Stomach smooth muscle (tissue), 2 donors: Measurements from ENCODE around the gene DRICH1.
"Not testable (repeated sequence)": the region's sequence is repeated elsewhere in the genome, so short reads cannot be mapped to it uniquely, and the experiment has no call there.

ENCODE experiments used
- H3K27ac ChIP-seq: one replicate; pipeline ENCODE4 v1.7.0; 2013; ENCODE audit warnings: mild to moderate bottlenecking, low read length, inconsistent platforms
- H3K27me3 ChIP-seq, 2 donors: one replicate each; pipeline ENCODE4 v1.7.0; 2013; ENCODE audit warnings: low read length in 2 of 2; ENCODE audit not compliant: insufficient read depth in 2 of 2, control insufficient read depth in 1 of 2
- H3K36me3 ChIP-seq, 2 donors: one replicate each; pipeline ENCODE4 v1.7.0; 2013; ENCODE audit warnings: low read length in 2 of 2; ENCODE audit not compliant: control insufficient read depth in 2 of 2, insufficient read depth in 2 of 2
- H3K4me1 ChIP-seq: one replicate; pipeline ENCODE4 v1.7.0; 2013; ENCODE audit warnings: low read length; ENCODE audit not compliant: control insufficient read depth, insufficient read depth
- H3K4me3 ChIP-seq, 2 donors: one replicate each; pipeline ENCODE4 v1.7.0; 2013; ENCODE audit warnings: low read length in 2 of 2
- H3K9ac ChIP-seq, 2 donors: one replicate each; pipeline ENCODE4 v1.7.0; 2013; ENCODE audit warnings: low read length in 2 of 2, mild to moderate bottlenecking in 1 of 2
- H3K9me3 ChIP-seq, 2 donors: one replicate each; pipeline ENCODE4 v1.7.0; 2013; ENCODE audit warnings: low read length in 2 of 2; ENCODE audit not compliant: control insufficient read depth in 2 of 2
- donor health status: healthy.
- donor health status: Pancreatic carcinoma.

DRICH1 gene

DNA sequence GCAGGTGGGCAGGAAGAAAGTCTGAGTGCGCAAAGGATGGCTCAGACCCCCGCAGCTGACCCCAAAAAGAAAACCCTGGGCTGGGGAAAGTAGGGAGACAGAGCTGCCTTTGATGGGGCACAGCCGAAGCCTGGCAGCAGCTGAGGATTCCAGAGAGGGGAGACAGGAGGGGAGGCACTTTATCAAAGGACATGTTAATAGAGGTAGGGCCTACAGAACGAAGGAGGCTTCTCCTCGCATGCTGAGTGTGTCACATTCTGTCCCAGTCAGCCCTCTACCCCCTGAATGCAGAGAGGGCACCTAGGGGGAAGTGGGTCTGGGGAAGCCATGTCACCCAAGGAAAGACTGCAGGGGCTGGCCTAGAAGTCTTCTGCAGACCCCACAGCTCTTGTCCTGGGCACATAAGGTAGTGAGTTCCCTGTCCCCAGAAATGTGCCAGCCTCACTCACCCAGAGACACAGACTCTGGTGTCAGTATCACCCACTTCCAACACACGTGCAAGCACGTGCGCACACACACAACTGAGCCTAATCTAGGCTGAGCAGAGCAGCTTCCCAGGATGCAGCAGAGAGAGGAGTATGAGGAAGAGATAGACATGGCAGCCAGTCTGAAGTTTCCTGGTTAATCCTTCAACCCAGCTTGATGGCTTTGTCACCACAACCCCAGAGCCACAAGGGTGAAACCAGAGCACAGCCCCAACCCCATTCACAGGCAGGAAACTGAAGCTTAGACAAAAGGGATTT, 40.4 kb upstream of the DRICH1 start:
- H3K4me1 ChIP-seq, H3K9me3 ChIP-seq, H3K27ac ChIP-seq, H3K4me3 ChIP-seq, H3K36me3 ChIP-seq, H3K27me3 ChIP-seq, H3K9ac ChIP-seq: not testable (repeated sequence)

DNA sequence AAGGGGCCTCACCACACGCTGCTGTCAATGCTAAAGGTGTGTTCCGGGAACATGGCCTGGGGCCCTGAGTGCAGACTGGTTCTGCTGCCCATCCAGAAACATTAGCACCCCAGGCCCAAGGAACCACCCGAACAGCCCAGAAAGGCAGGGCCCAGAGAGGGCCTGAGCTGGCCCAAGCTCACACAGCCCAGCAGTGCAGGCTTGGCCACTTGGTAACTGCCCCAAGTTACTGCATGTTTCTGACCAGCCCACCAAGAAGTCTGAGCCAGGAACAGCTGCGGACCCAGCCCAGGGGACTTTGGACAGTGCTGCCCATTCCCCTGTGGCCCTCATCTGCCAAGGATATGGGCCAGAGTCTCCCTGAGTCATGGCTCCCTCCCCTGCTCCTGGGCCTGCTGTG, 39.3 kb upstream of the DRICH1 start:
- H3K4me1 ChIP-seq, H3K27ac ChIP-seq, H3K9ac ChIP-seq, H3K27me3 ChIP-seq, H3K4me3 ChIP-seq, H3K36me3 ChIP-seq, H3K9me3 ChIP-seq: not testable (repeated sequence)

DNA sequence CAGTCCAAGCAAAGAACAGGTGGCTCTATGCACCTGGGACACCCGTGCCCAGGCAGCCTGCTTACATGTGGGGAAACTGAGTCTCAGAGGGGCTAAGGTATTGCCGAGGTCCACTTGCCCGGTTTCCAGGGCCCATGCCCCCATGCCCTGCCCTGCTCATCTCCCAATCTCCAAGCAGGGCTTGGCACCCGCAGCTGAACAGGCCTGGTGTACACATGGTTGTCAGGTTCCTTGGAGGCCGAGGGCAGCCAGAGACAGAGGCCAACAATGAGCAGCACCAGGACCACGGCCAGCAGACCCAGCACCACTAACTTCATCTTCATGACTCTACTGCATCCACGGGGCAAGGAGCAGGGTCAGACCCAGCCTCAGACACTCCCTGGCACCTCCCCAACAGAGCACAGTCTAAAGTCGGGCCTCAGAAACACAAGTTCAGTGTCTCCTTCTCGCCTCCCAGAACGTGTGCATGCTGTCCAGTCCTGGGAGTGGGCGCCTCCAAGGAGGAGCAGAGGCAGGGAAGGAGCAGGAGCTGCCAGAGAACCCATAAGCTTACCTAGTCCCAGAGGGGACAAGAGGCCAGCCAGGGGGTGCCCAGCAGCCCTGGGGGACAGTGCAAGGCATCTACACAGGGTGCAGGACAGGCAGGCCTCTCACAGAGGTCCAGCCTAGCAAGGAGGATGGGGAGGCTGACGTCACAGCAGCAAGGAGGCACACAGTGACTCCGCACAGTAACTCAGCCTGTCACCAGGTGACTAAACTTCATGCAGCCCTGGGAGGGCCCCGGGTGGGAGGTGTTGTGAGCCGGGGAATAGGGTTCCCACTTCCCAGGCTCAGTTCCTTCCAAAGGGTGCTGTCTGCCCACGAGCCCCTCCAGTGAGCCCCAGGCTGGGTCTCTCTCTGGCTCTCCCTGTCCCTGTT, 38.5 kb upstream of the DRICH1 start:
- Histone ChIP-seq H3K9me3 (no peaks in the 10 kb centered on the region), H3K36me3 (no peaks in the 10 kb centered on the region), H3K9ac (no peak overlapping the region), H3K27ac (no peak overlapping the region), H3K27me3 (no peaks in the 10 kb centered on the region), H3K4me3 (no peak overlapping the region), H3K4me1 (no peaks in the 10 kb centered on the region)

DNA sequence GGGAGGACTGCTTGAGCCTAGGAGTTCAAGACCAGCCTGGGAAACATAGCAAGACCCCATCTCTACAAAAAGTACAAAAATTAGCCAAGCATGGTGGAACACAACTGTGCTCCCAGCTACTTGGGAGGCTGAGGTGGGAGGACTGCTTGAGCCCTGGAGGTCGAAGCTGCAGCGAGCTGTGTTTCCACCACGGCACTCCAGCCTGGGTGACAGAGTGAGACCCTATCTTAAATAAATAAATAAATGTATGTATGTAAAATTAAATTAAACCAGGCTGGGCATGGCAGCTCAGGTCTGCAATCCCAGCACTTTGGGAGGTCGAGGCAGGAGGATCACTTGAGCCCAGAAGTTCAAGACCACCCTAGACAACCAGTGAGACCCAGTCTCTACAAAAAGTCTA, 28.3 kb upstream of the DRICH1 start:
- not testable (repeated sequence) for H3K27me3 ChIP-seq, H3K9me3 ChIP-seq, H3K4me3 ChIP-seq, H3K4me1 ChIP-seq, H3K9ac ChIP-seq, H3K27ac ChIP-seq
- peaks cover 9 to 11% of the 10 kb centered on the region in 2 donors for H3K36me3 ChIP-seq

DNA sequence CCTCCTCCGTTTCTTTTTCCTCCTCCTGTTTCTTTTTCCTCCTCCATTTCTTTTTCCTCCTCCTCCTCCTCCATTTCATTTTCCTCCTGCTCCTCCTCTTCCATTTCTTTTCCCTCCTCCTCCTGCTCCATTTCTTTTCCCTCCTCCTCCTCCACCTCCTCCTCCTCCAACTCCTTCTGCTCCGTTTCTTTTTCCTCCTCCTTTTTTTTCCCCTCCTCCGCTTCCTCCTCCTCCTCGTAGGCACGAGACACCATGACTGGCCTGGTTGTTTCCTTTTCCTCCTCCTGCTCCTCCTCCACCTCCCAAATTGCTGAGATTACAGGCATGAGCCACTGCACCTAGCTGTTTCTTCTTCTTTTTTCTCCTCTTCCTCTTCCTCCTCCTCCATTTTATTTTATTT, 25.6 kb upstream of the DRICH1 start:
- no peak overlapping the region for H3K27ac ChIP-seq
- no peak overlapping the region for H3K9ac ChIP-seq
- H3K4me3 ChIP-seq, result no peak overlapping the region
- H3K36me3 ChIP-seq, result peaks cover 9 to 14% of the 10 kb centered on the region in 2 donors
- H3K9me3 ChIP-seq, result no peaks in the 10 kb centered on the region
- H3K27me3 ChIP-seq, result no peaks in the 10 kb centered on the region
- H3K4me1 ChIP-seq, result no peaks in the 10 kb centered on the region

DNA sequence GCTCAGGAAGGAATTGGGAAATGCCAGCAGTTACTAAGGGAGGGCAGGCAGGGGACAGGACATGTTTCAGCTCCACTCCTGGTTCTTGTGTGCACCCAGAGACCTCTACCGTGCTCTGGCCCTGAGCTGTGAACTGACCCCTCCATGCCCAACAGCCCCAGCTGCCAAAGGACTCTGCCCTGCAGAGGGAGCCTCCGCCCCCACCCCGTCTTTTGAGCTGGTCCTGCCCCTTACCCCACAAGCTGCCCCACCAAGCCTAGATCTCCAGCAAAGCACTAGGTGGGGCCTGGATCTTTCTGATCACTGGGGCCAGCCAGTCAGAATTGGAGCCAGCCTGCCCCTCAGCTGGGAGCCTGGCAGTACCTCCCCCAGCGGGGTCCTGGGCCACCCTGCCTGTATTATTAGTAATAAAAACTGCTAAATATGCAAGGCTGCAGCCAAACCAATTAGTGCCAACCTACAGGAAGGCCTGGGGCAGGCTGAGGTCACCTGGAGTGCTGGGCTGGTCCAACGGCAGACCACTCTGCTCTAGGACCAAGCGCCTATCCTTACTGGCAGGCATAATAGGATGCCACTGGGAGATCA, 23.9 kb upstream of the DRICH1 start:
- Histone ChIP-seq H3K4me1 (no peaks in the 10 kb centered on the region), H3K4me3 (no peak overlapping the region), H3K9ac (no peak overlapping the region), H3K36me3 (peaks cover 9 to 14% of the 10 kb centered on the region in 2 donors), H3K27me3 (no peaks in the 10 kb centered on the region), H3K27ac (no peak overlapping the region), H3K9me3 (no peaks in the 10 kb centered on the region)

DNA sequence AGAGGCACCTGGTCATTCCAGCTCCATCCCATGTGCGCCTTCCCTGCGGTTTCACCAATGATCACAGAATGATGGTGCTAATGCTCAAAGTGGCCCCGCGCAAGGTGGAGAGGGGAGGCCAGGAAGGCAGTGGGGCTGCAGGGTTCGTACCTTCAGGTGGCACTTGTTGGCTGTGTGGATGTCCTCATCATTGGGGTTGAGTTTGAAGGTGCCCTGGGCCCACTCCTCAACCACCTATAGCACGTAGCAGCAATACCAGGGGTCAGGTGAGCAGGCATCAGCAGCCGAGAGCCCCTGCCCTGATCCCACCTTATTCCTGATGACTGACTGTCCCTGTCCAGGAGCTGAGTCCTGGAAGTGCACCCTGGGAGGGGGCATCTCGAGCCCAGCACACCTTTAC, 20.6 kb upstream of the DRICH1 start:
- Histone ChIP-seq H3K27me3 (no peaks in the 10 kb centered on the region), H3K9me3 (no peaks in the 10 kb centered on the region), H3K4me3 (no peak overlapping the region), H3K9ac (no peak overlapping the region), H3K4me1 (no peaks in the 10 kb centered on the region), H3K36me3 (peaks cover 0 to 3% of the 10 kb centered on the region in 2 donors), H3K27ac (no peak overlapping the region)

DNA sequence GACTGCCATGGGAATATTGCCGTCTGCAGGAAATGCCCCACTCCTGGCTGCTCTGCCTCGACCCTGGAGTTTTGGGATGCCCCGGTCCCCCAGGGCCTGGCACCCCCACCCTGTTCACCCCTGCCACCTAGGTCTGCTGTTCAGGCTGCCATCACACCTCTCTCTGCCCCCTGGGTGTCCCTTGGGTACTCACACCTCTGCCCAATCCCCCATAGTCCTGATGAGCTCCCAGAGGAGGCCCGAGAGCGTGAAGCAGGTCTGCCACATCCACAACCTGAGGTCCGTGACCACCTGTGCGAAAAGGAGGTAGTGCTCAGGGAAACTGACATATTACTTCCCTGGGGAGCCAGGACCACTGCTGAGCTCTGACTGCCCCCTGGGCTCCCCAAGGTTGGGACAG, 20.2 kb upstream of the DRICH1 start:
- H3K4me3 ChIP-seq, result no peak overlapping the region
- H3K4me1 ChIP-seq, result no peaks in the 10 kb centered on the region
- H3K27ac ChIP-seq, result no peak overlapping the region
- no peaks in the 10 kb centered on the region for H3K27me3 ChIP-seq
- H3K9me3 ChIP-seq, result no peaks in the 10 kb centered on the region
- H3K36me3 ChIP-seq, result peaks cover 0 to 3% of the 10 kb centered on the region in 2 donors
- no peak overlapping the region for H3K9ac ChIP-seq

DNA sequence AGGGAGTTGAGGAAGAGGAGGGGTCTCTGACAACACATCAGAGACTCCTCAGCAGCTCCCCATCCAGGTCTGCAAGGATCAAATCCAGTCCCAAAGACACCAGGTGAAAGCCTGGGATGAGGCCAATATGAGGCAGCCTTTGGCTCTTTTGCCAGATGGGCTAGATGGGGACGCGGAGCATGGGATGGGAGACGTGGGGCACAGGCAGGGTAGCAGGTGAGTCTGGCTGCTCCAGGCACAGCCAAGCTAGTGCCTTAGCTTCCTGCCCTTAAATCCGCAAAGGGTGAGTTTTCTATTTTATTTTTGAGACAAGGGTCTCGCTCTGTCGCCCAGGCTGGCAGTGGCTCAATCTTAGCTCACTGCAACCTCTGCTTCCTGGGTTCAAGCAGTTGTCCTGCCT, 19.6 kb upstream of the DRICH1 start:
- Histone ChIP-seq H3K9ac (no peak overlapping the region), H3K27ac (no peak overlapping the region), H3K9me3 (no peaks in the 10 kb centered on the region), H3K36me3 (peaks cover 0 to 3% of the 10 kb centered on the region in 2 donors), H3K4me1 (no peaks in the 10 kb centered on the region), H3K27me3 (no peaks in the 10 kb centered on the region), H3K4me3 (no peak overlapping the region)

DNA sequence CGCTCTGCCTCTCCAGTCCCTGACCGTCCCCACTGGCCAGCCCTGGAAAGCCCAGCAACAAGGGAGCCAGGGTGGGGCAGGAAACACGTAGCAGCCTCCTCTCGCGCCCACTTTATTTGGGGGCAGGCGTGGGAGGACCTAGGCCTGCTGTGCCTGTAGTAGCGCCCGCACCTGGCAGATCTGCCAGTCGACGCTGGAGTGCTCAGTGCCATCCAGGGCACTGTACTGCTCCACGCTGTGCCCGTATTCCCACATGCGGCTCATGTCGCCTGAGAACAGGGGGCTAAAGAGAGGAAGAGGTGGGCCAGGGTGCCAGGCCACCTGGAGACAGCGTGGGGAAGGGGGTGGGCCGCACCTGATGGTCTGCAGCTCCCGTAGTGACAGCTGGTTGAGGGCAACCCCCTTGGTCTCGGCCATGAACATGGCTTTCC, 17.0 kb upstream of the DRICH1 start:
- H3K4me1 ChIP-seq, result no peaks in the 10 kb centered on the region
- H3K9me3 ChIP-seq, result no peaks in the 10 kb centered on the region
- no peak overlapping the region for H3K4me3 ChIP-seq
- no peak overlapping the region for H3K27ac ChIP-seq
- H3K9ac ChIP-seq, result no peak overlapping the region
- no peaks in the 10 kb centered on the region for H3K27me3 ChIP-seq
- H3K36me3 ChIP-seq, result peaks cover 0 to 3% of the 10 kb centered on the region in 2 donors
